Measurements from ENCODE around the gene GUCY1A1.

The GUCY1A1 gene

DNA sequence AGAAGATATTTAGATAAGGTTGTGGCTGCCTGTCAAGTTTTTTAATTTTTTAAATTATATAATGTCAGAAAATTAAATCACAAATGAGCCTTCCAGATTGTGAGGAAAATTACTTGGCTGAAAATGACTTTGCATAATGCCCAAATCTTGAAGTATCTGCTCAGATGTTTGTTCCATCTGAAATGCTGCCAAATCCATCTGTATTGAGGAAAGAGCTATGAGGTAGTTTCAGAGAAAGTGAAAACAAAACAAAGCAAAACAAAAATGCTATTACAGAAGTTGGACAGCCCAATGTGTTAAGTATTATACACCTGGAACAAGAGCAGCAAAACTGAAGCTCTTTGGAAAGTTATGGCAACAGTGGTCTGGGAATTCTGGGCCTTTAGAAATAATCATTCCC is 68.8 kb downstream of the GUCY1A1 start:
- H3K4me3 ChIP-seq (ENCODE audit: severe bottlenecking) = no peak overlapping the region
- H3K36me3 ChIP-seq (ENCODE audit: low read depth) = no peaks in the 10 kb centered on the region
- TF ChIP-seq, protein P1, sequence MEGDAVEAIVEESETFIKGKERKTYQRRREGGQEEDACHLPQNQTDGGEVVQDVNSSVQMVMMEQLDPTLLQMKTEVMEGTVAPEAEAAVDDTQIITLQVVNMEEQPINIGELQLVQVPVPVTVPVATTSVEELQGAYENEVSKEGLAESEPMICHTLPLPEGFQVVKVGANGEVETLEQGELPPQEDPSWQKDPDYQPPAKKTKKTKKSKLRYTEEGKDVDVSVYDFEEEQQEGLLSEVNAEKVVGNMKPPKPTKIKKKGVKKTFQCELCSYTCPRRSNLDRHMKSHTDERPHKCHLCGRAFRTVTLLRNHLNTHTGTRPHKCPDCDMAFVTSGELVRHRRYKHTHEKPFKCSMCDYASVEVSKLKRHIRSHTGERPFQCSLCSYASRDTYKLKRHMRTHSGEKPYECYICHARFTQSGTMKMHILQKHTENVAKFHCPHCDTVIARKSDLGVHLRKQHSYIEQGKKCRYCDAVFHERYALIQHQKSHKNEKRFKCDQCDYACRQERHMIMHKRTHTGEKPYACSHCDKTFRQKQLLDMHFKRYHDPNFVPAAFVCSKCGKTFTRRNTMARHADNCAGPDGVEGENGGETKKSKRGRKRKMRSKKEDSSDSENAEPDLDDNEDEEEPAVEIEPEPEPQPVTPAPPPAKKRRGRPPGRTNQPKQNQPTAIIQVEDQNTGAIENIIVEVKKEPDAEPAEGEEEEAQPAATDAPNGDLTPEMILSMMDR (IDR thresholded peaks at IDR 0.05; ENCODE audit: poor library complexity, severe bottlenecking) = no peak
- DNase-seq (ENCODE audit: low spot score) (no peak), ATAC-seq (ENCODE audit: low read depth) (no peak)
- H3K27ac ChIP-seq (ENCODE audit: poor library complexity, severe bottlenecking) = no peak overlapping the region
- no peaks in the 10 kb centered on the region for H3K4me1 ChIP-seq (ENCODE audit: insufficient read depth, poor library complexity, severe bottlenecking)
- no peaks in the 10 kb centered on the region for H3K9me3 ChIP-seq (ENCODE audit: severe bottlenecking)
- no peaks in the 10 kb centered on the region for H3K27me3 ChIP-seq (ENCODE audit: insufficient read depth, poor library complexity, severe bottlenecking)

DNA sequence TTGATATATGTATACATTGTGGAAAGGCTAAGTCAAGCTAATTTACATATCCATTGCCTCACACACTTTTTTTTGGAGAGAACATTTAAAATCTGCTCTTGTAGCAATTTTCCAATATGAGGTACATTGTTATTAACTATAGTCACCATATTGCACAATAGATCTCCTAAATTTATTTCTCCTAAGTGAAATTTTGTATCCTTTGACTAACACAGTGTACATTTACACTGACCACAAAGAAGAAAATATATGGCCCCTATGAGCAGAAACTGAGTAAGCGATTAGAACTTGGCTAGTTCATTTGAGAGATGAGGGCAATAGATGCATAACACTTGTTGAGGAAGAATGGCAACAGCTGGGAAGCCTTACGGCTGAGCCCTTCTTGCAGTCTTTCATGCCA is 71.9 kb downstream of the GUCY1A1 start:
- ATAC-seq (ENCODE audit: low read depth) (no peak), DNase-seq (ENCODE audit: low spot score) (no peak)
- no peaks in the 10 kb centered on the region for H3K27me3 ChIP-seq (ENCODE audit: insufficient read depth, poor library complexity, severe bottlenecking)
- no peaks in the 10 kb centered on the region for H3K4me1 ChIP-seq (ENCODE audit: insufficient read depth, poor library complexity, severe bottlenecking)
- no peak overlapping the region for H3K27ac ChIP-seq (ENCODE audit: poor library complexity, severe bottlenecking)
- TF ChIP-seq, protein P1 (IDR thresholded peaks at IDR 0.05; ENCODE audit: poor library complexity, severe bottlenecking) = no peak
- H3K9me3 ChIP-seq (ENCODE audit: severe bottlenecking) = no peaks in the 10 kb centered on the region
- H3K36me3 ChIP-seq (ENCODE audit: low read depth) = no peaks in the 10 kb centered on the region
- H3K4me3 ChIP-seq (ENCODE audit: severe bottlenecking) = no peak overlapping the region

DNA sequence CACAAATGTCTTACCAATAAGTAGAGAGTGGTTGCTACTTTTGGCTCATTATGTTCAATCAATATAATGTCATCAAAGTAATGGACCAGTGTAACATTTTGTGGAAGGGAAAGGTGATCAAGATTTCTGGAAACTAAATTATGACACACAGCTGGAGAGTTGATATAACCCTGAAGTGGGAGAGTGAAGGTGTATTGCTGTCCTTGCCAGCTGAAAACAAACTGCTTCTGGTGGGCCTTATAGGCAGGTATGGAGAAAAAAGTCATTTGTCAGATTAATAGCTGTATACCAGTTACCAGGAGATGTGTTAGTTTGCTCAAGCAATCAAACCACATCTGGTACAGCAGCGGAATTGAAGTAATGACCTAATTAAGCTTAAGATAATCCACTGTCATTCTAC is 74.9 kb downstream of the GUCY1A1 start:
- DNase-seq (ENCODE audit: low spot score) = no peak
- Histone ChIP-seq H3K4me3 (ENCODE audit: severe bottlenecking) (no peak overlapping the region), H3K27ac (ENCODE audit: poor library complexity, severe bottlenecking) (no peak overlapping the region), H3K4me1 (ENCODE audit: insufficient read depth, poor library complexity, severe bottlenecking) (no peaks in the 10 kb centered on the region), H3K27me3 (ENCODE audit: insufficient read depth, poor library complexity, severe bottlenecking) (no peaks in the 10 kb centered on the region), H3K36me3 (ENCODE audit: low read depth) (no peaks in the 10 kb centered on the region), H3K9me3 (ENCODE audit: severe bottlenecking) (no peaks in the 10 kb centered on the region)
- ATAC-seq (ENCODE audit: low read depth) = no peak
- TF ChIP-seq, protein P1 (IDR thresholded peaks at IDR 0.05; ENCODE audit: poor library complexity, severe bottlenecking) = no peak

DNA sequence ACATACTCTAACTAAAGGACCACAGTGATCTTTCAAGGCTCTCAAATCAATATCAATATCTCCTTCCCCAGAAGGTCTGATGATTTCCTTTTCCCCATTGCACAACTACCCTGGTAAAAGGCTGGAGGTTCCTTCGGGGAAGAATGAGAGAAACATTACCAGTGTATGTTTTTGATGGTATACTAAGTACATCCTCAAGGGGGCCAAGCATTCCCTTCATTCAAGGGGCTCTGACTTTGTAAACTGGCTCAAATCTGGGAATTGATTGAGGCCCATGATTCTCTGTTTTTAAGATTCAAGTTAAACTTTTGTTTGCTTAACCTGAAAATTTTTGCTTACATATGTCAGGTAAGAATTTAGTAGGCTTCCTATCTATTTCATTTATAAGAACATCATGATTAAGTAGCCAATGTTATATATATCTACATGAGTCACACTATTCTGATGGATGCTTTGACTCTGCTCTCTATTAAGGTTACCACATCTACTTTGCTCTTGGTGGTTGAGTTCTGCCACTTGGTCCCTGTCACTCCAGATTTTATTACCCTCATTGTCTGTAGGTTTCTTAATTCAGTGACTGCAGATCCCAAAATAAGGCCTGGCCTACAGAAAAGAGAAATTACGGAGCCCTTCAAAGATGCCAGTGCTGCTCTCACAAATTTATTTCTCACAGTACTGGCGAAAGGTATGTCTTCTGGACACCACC is 75.8 kb downstream of the GUCY1A1 start:
- no peaks in the 10 kb centered on the region for H3K27me3 ChIP-seq (ENCODE audit: insufficient read depth, poor library complexity, severe bottlenecking)
- H3K4me3 ChIP-seq (ENCODE audit: severe bottlenecking) = no peak overlapping the region
- ATAC-seq (ENCODE audit: low read depth) (no peak), DNase-seq (ENCODE audit: low spot score) (no peak)
- H3K9me3 ChIP-seq (ENCODE audit: severe bottlenecking) = no peaks in the 10 kb centered on the region
- H3K4me1 ChIP-seq (ENCODE audit: insufficient read depth, poor library complexity, severe bottlenecking) = no peaks in the 10 kb centered on the region
- TF ChIP-seq, protein P1 (IDR thresholded peaks at IDR 0.05; ENCODE audit: poor library complexity, severe bottlenecking) = no peak
- no peak overlapping the region for H3K27ac ChIP-seq (ENCODE audit: poor library complexity, severe bottlenecking)
- no peaks in the 10 kb centered on the region for H3K36me3 ChIP-seq (ENCODE audit: low read depth)

DNA sequence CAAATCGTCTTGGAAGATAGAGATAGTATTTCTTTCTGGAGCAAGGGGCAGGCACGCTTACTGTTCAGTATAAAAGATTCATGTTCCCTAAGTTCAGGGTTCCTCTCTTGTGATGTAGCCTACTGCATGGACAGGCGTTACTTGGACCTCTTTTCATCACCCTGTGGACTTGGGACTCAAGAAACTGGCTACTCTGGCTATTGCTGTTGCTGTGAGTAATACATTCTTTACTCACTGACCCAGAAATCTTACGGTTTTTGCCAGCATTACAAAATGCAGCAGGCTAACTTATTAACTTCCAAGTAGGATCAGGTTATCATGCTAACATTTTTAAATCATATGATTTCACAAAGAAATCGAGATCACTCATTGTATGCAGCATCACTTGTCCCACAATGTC is 79.3 kb downstream of the GUCY1A1 start:
- ATAC-seq (ENCODE audit: low read depth) (no peak), DNase-seq (ENCODE audit: low spot score) (no peak)
- Histone ChIP-seq H3K27ac (ENCODE audit: poor library complexity, severe bottlenecking) (no peak overlapping the region), H3K9me3 (ENCODE audit: severe bottlenecking) (no peaks in the 10 kb centered on the region), H3K4me1 (ENCODE audit: insufficient read depth, poor library complexity, severe bottlenecking) (no peaks in the 10 kb centered on the region), H3K4me3 (ENCODE audit: severe bottlenecking) (no peak overlapping the region), H3K36me3 (ENCODE audit: low read depth) (no peaks in the 10 kb centered on the region), H3K27me3 (ENCODE audit: insufficient read depth, poor library complexity, severe bottlenecking) (no peaks in the 10 kb centered on the region)
- TF ChIP-seq, protein P1 (IDR thresholded peaks at IDR 0.05; ENCODE audit: poor library complexity, severe bottlenecking) = no peak

Measured in RWPE2 (cell line).